PFSK-1 (cell line): ENCODE measurements around the gene FRMD4A.

ENCODE experiments used
- FOXP2 ChIP-seq: optimal IDR thresholded peaks from 2 replicates; pipeline ENCODE3; 2011; ENCODE audit warnings: borderline replicate concordance, control low read depth, inconsistent platforms; ENCODE audit not compliant: insufficient read depth; ENCODE audit errors: extremely low read length, extremely low read depth
- POLR2AphosphoS5 ChIP-seq: IDR thresholded peaks from 2 replicates; pipeline ENCODE4 v1.6.1; 2012; ENCODE audit warnings: low read depth, mild to moderate bottlenecking, control low read depth, low read length, moderate library complexity
- SIN3A ChIP-seq: IDR thresholded peaks from 2 replicates; pipeline ENCODE4 v1.6.1; 2012; ENCODE audit warnings: mild to moderate bottlenecking, low read length, moderate library complexity, borderline replicate concordance; ENCODE audit not compliant: insufficient read depth

DNA sequence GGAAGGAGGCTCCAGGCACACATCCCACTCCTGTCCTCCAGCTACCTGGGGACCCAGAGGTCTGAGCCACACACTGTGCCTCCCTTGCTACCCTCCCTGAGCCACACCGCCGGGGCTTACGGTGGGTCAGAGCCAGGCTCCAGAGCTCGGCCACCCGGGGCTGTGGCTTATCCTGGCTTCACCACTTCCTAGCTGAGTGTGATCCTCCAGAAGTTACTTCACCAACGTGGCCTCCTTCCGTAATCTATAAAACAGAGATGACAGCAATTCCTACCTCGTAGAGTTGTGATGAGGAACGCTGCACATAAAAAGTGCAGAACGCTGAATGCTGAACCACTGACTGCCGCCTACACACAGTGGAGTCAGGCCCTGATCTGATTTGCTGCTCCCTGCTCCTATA lies 458.9 kb downstream of the FRMD4A start:
- TF ChIP-seq FOXP2 (no peak), POLR2AphosphoS5 (no peak), SIN3A (no peak)
